ENCODE results near the gene RAB26.
A peak's percentile ranks its signal among the peaks of the same experiment; 100 is the strongest.

- TF ChIP-seq POLR2A (IDR thresholded peaks at IDR 0.05) (peak in 1 of 2 donors; percentile 4), CTCF (IDR thresholded peaks at IDR 0.05) (no peak)
Measured at GRCh38 chr16:2159175-2159838, 10.9 kb downstream of the RAB26 start.

Measured in vagina (tissue), 2 donors.